GM21529 (cell line): ENCODE results near the gene ZBTB42.
"Not testable (repeated sequence)": the region's sequence is repeated elsewhere in the genome, so short reads cannot be mapped to it uniquely, and the experiment has no call there.

Experiments
- ATAC-seq: cut with Tn5 transposase; IDR thresholded peaks from one replicate; pipeline ENCODE4 v1.9.1; 2021; ENCODE audit not compliant: unreplicated experiment

Gene ZBTB42

DNA sequence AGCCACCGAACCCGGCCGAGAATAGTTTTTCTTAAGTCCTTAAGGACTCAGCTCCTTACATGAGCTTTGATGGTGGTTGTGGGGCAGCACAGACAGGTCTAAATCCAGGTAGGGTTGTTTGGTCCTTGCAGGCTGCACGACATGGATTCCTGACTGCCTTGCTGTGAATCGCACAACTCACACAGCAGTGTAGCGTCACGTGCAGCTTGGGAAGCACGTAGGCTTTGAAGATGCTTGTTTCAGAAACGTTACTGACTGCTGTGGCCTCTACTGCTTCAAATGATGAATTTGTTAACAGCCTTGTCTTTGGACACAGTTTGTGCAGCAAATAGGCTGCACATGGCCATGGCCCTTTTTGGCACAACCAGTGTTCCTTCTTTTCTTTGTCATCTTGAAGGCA is 29.9 kb downstream of the ZBTB42 start:
- no peak for ATAC-seq

DNA sequence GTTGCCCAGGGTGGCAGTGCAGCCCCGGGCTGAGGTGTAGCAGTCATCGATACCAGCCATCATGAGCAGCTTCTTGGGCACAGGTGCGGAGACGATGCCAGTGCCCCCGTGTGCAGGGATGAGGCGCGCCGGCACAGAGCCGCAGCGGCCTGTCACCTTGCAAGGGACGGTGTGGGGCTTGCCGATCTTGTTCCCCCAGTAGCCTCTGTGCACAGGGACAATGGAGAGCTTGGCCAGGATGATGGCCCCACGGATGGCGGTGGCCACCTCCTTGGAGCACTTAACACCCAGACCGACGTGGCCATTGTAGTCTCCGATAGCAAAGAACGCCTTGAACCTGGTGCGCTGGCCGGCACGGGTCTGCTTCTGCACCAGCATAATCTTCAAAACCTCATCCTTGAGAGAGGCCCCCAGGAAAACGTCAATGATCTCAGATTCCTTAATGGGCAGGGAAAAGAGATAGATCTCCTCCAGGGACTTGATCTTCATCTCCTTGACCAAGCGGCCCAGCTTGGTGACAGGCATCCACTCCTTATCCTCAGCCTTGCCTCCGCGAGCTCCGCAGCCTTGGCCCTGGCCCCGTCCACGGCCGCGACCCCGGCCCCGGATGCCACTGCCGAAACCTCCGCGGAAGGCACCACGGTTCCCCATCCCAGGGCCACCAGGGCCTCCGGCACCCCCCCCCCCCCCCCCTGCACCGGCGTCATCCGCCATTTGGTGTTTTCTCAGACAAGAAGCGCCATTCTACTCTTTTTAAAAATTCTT is 35.5 kb downstream of the ZBTB42 start:
- ATAC-seq, result not testable (repeated sequence)

DNA sequence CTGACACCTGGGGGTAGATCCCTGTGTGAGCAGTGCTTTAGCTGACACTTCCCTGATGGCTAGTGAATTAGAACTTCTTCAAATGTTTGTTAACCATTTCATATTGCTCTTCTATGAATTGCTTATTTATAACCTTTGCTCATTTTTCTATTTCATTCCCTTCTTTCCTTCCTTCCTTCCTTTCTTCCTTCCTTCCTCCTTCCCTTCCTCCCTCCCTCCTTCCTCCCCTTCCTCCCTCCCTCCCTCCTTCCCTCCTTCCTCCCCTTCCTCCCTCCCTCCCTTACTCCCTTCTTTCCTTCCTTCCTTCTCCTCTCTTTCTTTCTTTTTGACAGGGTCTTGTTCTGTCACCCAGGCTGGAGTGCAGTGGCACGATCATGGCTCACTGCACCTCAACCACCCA is 40.8 kb downstream of the ZBTB42 start:
- ATAC-seq, result no peak

DNA sequence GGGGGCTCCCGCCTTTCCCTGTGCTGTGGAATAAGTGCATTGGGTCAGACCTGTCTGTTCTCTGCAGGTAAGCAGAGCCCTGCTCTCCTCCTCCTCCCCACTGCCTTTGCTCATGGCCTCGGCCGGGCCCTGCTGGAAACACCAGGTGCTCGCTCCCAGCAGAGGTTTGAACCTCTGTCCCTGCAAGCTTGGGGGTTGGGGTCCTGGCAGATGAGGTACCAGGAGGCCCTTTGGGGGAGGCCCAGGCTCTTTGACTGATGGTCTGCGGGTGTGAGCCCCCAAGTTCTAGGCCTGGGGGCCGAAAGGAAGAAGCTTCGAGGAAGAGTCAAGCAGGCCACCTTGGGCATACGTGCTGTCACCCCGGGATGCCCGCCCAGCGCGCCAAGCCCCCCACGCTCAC is 42.1 kb downstream of the ZBTB42 start:
- no peak for ATAC-seq

DNA sequence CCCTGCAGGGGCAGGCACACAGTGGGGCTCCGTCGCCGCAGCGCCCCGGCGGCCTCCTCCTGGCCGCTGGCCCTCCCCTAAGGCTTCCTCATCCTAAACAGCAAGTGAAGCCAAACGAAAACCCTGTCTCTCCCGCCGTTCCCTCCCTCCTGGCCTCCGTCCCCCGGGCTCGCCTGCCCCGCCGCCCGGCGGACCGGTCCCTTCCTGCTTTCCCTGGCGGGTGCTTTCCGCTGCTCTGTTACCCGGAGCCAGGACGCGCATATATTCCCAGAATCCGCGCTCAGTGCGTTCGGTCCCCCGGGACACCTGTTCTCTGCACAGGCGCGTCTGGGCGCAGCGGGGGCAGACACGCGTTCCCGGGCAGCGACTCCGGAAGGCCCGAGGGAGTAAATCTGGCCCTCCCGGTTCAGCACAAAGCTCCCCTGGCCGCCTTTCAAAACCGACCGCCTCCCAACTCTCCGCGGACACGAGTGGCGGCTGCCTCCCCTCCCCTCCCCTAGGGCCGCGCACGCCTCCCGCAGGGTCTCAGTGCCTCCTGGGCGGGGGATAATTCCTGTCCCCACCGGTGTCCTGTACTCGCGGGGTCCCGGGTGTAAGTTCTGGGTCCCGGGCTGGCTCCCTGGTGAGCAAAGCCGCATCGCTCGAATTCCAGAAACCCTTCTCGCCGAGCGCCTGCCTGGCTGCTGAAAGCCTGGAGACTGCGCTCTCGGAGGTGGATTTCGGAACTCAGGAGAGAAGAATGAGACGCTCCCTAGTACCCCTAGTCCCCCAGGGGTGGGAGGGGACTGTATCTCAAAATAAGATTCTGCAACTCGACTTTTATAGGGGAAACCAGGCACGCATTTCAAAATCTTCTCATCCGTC is 42.8 kb downstream of the ZBTB42 start:
- ATAC-seq, result no peak

DNA sequence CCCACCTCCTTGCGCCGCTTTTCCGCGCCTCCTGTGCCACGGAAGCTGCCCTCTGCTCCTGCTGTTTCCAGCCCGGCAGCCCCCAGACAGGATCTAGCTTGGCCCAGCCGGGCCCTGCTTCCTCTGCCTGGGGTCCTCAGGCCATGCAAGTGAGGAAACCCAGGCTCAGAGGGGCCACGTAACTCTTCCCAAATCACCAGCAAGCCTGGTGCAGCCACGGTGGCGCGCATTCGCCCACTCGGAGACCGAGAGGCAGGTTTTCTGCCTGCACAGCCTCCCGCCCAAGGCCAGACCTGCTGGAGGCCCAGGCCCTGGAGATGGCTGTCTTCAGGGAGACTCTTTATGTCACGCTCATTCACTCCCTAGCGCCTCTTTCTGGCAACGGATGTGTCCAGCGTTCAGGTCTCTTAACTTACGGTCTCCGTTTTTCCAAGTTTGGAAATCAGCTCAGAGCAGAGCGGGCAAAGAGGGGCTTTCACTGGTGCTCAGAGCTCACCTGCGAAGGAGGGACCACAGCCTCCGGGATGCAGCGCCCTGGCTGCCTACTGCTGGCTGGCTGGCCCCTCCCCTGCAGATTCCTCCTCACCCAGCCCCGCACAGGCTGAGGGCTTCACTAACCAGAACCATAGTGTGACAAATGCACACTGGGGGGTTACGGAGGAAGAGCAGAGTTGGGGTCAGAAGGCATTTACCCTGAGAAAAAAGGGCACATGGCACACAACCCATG is 43.6 kb downstream of the ZBTB42 start:
- ATAC-seq, result no peak

DNA sequence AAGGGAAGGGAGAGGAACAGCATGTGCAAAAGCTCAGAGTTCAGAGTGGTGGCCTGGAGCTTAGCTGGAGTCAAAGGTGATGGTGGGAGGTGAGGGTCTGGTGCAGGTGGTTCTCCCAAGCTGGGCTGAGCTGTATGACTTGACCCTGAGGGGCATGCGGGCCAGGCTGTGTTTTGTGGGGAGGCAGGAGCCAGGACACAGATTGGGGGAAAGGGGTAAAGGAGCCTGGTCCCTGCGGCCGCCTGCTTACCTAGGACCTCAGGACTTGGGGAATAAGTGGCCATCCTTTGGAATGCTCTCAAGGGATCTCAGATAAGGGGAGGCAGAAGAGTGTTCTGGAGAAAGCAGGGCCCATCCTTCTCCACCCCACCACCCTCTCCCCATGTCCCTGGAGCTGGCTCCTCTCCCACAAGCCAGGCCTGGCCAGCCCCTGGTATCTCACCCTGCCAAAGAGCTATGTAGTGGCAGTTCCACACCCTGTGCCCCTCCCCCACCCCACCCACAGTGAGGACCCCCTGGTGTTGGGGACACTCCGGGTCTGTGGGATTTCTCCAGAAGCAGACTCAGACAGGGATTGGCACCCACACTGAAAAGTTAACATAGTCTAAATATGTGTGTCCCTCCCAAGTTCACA is 44.2 kb downstream of the ZBTB42 start:
- ATAC-seq, result no peak

DNA sequence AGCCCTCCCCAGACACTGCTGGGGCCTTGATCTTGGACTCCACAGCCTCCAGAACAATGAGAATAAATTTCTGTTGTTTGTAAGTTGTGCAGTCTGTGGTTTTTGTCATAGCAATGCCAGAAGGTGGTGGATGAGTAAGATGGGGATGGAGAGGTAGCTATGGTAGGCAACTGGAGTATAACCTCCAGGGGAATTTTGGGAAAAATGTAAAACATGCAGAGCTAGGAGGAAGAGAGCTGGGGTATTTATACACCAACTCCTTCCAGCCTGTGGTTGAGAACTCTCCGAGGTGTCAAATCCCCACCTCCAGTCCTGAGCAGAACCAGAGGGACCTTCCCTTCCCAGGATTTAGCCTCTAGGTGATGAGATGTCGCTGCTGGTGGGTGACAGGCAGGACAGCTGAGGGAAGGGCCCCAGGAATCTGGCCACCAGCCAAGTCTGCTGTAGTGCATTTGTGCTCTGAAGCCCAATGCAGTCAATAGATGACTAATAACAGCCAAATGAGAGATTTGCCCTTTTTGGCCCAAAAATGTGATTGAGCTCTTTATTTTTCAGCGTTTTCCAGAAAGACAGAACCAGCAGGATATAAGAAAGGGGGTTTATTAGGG is 45.0 kb downstream of the ZBTB42 start:
- no peak for ATAC-seq

DNA sequence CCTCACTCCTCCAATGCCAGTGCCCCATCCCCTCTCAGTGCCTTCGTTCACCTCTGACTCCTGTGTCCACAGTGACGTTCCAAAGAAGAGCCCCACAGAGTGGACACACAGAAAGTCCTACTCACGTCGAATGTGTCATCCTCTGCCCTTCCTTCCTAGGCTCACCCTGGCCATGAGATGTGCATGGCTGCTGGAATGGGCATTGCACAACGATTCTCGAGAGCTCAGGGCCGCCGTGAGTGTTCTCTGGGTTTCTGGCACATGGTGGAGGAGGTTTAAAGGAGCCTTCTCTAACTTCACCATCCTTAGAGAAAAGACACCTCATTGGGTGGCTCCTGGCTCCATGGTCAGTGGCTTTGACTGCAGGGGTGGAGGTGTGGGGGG is 51.4 kb downstream of the ZBTB42 start:
- ATAC-seq, result no peak
